Measurements from ENCODE around the gene HDAC4.

The HDAC4 gene

GRCh38 chr2:239136203-239136602 lies 264.6 kb downstream of the HDAC4 start:
- Histone ChIP-seq H3K27me3 (ENCODE audit: insufficient read depth, poor library complexity, severe bottlenecking) (no peaks in the 10 kb centered on the region), H3K4me3 (replicated peaks; ENCODE audit: insufficient read depth, low read length) (no peak overlapping the region), H3K27ac (replicated peaks) (no peak overlapping the region)
- TF ChIP-seq POLR2AphosphoS5 (IDR thresholded peaks at IDR 0.05; ENCODE audit: low read depth), result no peak
- TF ChIP-seq REST (IDR thresholded peaks at IDR 0.05; ENCODE audit: insufficient replicate concordance, low read depth), result no peak
- no peak for DNase-seq (ENCODE audit: low read depth in 1 of 2, low spot score in 1 of 2)

GRCh38 chr2:239135531-239135930 lies 265.3 kb downstream of the HDAC4 start:
- no peak for TF ChIP-seq SPI1 (IDR thresholded peaks at IDR 0.05; ENCODE audit: borderline replicate concordance, low read depth)
- no peak for TF ChIP-seq GABPA (IDR thresholded peaks at IDR 0.05; ENCODE audit: low read depth)
- no peak for TF ChIP-seq CTCF (IDR thresholded peaks at IDR 0.05; ENCODE audit: insufficient read depth, low read length)
- TF ChIP-seq POLR2AphosphoS5 (IDR thresholded peaks at IDR 0.05; ENCODE audit: low read depth), result no peak
- TF ChIP-seq REST (IDR thresholded peaks at IDR 0.05; ENCODE audit: insufficient replicate concordance, low read depth), result no peak
- Histone ChIP-seq H3K27me3 (ENCODE audit: insufficient read depth, poor library complexity, severe bottlenecking) (no peaks in the 10 kb centered on the region), H3K4me3 (replicated peaks; ENCODE audit: insufficient read depth, low read length) (no peak overlapping the region), H3K27ac (replicated peaks) (no peak overlapping the region)
- DNase-seq (ENCODE audit: low read depth in 1 of 2, low spot score in 1 of 2), result no peak

GRCh38 chr2:239133945-239134570 lies 266.8 kb downstream of the HDAC4 start:
- no peak overlapping the region for H3K27ac ChIP-seq (replicated peaks)
- no peak overlapping the region for H3K4me3 ChIP-seq (replicated peaks; ENCODE audit: insufficient read depth, low read length)
- DNase-seq (ENCODE audit: low read depth in 1 of 2, low spot score in 1 of 2), result no peak
- no peaks in the 10 kb centered on the region for H3K27me3 ChIP-seq (ENCODE audit: insufficient read depth, poor library complexity, severe bottlenecking)
- TF ChIP-seq SPI1 (IDR thresholded peaks at IDR 0.05; ENCODE audit: borderline replicate concordance, low read depth) (no peak), GABPA (IDR thresholded peaks at IDR 0.05; ENCODE audit: low read depth) (no peak), CTCF (IDR thresholded peaks at IDR 0.05; ENCODE audit: insufficient read depth, low read length) (no peak), POLR2AphosphoS5 (IDR thresholded peaks at IDR 0.05; ENCODE audit: low read depth) (no peak), REST (IDR thresholded peaks at IDR 0.05; ENCODE audit: insufficient replicate concordance, low read depth) (no peak)

Data from HL-60 (cell line).